GM18498 (cell line): Measurements from ENCODE around the gene BTN3A1.

Source experiments
- ATAC-seq: cut with Tn5 transposase; IDR thresholded peaks from one replicate; pipeline ENCODE4 v1.9.1; 2021; ENCODE audit warnings: mild to moderate bottlenecking, moderate library complexity; ENCODE audit not compliant: unreplicated experiment

Gene BTN3A1

GRCh38 chr6:26379292-26379691 lies 22.8 kb upstream of the BTN3A1 start:
- ATAC-seq = no peak

- ATAC-seq = no peak
These were observed 22.3 kb upstream of the BTN3A1 start for GRCh38 chr6:26379740-26380139.

DNA sequence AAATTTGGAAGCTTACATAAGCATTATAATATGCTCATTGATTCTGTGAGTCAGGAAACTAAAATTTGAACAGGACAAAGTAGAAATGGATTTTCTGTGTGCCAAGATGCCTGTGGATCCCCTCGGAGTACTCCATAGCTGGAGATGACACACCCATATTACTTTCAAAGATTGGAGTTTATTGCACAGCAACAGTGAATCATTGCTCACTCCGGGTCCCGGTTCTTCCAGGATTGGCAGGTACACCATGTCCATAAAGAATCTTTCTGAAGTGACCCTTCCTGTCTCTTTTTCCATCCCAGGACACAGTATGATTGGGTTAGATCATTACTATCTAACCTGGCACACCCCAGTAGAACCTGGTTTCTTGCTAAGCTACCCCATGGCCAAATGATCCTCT lies 21.8 kb upstream of the BTN3A1 start:
- ATAC-seq = no peak

- ATAC-seq = no peak
These were observed 20.0 kb upstream of the BTN3A1 start for GRCh38 chr6:26382121-26382520.

DNA sequence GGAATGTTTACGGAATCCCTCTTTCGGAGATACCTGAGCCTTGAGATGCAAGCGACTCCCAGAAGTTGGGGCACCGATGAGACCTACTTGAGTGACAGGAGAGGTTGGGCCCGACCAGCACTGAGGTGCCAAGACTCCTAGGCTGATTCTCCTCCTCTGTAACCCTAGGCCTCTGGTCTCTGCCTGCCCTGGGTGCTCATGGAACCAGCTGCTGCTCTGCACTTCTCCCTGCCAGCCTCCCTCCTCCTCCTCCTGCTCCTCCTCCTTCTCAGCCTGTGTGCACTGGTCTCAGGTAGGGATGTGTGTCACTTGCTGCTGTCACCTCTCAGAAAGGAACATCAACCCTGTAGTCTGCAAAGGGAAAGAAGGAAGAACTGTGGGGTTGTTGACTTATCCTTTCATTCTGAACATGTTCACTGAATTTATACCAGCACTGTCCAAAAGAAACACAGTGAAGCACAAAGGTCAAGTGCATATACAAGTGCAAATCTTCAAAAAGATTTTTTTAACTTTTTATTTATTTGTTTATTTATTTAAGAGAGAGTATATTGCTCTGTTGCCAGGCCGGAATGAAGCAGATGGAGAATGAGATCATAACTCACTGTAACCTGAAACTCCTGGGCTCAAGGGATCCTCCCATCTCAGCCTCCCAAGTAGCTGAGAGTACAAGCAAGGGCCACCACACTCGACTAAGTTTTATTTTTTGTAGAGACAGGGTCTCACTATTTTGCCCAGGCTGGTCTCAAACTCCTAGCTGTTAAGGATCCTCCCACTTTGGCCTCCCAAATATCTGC lies 18.3 kb upstream of the BTN3A1 start:
- no peak for ATAC-seq

DNA sequence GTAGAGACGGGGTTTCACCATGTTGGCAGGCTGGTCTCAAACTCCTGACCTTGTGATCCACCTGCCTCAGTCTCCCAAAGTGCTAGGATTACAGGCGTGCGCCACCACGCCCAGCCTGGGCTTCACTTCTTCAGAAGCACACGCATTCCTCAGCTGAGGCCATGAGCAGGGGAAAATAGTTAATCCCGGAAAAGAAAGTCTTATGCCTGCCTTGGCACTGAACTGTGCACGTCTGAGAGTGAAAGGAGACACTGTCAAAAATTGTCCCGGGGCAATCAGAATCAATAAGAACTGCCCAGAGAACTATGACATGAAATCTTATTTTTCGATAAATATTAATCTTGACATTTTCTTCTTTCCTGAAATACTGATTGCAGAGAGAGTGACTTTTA lies 16.3 kb upstream of the BTN3A1 start:
- no peak for ATAC-seq

GRCh38 chr6:26387565-26387964 lies 14.5 kb upstream of the BTN3A1 start:
- ATAC-seq = no peak

GRCh38 chr6:26388014-26388413 lies 14.1 kb upstream of the BTN3A1 start:
- ATAC-seq = no peak

DNA sequence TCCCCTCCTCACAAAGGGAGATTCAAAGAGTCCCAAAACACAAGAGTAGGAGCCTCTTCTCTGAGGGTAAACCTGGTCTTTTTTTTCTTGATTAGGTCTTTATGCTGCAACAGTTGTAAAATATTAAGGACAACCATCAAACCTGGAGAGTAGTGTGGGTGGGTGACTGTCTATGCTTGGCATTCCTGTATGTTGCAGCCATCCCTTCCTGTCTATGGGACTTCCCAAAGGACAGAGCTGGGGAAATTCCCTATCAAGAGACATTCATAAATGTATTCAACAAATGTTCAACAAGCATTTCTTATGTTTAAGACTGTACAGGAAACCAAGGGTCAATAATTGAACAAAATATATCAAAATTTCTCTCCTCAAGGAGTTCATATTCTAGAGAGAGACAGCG lies 13.6 kb upstream of the BTN3A1 start:
- no peak for ATAC-seq

DNA sequence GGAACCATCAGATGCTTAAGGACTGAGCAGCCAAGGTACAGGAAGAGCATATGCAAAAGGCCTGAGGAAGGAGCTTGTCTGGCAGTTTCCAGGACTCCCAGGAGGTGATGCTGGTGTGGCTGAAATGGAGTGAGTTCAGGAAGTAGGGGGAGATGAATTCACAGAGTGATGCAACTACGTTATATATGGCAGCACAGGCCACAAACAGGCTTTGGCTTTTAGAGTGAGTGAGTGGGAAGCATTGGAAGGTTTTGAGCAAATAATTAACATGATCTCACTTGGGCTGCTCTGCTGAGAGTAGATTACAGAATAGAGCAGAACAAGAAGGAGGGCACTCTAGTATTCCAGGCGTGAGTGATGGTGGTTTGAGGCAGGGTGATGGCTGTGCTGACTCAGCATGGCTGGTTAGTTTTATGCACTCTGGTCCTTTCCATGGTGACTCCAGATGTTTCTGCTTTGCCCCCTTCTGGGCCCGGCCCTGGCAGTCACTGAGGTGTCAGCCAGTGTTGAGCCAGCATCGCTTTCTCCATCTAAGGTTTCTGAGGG lies 12.7 kb upstream of the BTN3A1 start:
- ATAC-seq = no peak

DNA sequence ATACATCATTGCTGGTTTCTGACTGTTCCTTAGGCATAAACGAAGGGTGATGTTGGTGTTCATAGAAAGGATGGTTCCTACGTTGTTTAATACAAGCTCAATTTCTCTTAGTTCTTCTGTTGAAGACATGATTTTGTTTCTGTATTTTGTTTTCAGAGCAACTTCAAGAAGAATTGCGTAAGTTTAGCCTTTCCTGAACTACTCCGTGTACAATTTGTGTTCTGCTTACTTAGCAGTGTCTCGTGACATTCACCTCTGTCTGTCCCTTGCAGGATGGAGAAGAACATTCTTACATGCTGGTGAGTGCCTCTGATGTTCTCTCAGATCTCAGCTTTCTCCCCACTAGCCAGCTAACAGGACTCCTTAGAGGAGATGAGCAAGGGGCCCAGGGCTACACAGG lies 11.5 kb upstream of the BTN3A1 start:
- ATAC-seq = no peak

- ATAC-seq = no peak
These were observed 9.0 kb upstream of the BTN3A1 start for GRCh38 chr6:26392932-26393636.

GRCh38 chr6:26394289-26394688 lies 7.8 kb upstream of the BTN3A1 start:
- ATAC-seq = no peak

DNA sequence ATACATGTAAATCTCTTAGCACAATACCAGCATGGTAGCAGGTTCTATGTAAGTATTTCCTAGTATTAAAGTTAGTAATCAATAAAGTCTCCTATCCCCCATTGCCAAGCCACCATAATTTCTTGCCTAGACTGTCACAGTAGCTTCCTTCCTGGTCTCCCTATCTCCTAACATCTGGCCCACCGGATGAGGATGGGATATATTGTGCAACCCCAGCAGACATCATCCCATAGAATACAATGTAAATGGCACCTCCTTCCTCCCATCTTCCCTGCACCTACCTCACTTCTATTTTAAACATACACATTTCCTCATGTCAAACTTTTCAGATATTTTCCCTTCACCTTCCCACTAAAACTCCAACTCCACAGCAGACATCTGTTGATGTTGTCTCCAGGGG lies 3.5 kb upstream of the BTN3A1 start:
- ATAC-seq = no peak

DNA sequence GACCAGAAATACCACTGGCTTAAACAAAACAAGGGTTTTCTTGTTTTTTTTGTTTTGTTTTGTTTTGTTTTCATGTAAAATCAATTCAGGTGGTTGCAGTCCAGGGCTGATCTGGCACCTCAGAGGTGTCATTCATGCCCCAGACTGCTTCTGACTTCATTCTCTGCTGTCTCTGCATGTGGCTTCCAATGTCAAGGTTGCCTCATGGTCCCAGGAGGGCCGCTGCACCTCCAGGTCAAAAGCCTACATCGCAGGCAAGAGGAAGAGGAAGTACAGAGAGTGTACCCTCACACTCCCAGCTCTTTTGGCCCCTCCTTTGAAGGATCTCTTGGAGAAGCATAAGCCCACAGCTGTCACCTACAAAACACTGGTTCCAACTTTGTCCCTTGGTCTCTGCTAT lies 1.4 kb upstream of the BTN3A1 start:
- no peak for ATAC-seq

DNA sequence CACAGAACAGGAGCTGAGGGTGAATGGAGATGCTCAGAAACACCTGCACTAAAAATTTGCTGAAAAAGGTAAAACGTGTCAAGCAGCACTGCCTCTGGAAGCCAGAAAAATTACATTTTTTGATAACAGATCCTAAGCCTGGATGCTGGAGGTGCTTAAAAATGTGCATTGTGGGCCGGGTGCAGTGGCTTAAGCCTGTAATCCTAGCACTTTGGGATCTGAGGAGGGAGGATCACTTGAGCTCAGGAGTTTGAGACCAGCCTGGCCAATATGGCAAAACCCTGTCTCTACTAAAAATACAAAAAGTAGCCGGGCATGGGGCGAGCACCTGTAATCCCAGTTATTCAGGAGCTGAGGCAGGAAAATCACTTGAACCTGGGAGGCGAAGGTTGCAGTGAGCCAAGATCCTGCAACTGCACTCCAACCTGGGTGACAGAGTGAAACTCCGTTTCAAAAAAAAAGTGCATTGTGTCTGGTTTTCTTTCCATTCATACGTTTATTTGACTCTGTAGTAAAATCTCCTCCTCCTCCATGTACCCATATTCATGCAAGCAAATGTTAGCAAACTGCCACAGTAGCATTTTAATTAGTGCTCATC lies 587 bp upstream of the BTN3A1 start:
- no peak for ATAC-seq

- no peak for ATAC-seq
These were observed 1.8 kb downstream of the BTN3A1 start for GRCh38 chr6:26403893-26404292.

DNA sequence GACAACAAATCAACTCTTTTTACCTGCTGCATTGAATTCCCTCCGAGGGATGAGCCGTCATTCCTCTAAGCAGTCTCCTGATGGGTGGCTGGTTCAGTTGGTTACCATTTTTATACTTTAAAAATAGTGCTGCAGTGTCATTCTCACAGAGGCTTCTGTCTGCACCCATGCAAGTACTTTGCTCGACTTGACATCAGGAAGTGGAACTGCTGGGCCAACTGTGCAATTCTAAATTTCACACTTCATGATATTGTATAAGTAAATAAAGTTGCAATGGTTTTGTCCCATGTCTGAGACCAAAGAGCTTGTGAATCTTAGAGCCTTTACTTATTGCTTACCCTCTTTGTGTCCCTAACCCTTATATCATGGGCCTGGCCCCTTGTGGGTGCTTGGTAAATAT lies 2.5 kb downstream of the BTN3A1 start:
- no peak for ATAC-seq

DNA sequence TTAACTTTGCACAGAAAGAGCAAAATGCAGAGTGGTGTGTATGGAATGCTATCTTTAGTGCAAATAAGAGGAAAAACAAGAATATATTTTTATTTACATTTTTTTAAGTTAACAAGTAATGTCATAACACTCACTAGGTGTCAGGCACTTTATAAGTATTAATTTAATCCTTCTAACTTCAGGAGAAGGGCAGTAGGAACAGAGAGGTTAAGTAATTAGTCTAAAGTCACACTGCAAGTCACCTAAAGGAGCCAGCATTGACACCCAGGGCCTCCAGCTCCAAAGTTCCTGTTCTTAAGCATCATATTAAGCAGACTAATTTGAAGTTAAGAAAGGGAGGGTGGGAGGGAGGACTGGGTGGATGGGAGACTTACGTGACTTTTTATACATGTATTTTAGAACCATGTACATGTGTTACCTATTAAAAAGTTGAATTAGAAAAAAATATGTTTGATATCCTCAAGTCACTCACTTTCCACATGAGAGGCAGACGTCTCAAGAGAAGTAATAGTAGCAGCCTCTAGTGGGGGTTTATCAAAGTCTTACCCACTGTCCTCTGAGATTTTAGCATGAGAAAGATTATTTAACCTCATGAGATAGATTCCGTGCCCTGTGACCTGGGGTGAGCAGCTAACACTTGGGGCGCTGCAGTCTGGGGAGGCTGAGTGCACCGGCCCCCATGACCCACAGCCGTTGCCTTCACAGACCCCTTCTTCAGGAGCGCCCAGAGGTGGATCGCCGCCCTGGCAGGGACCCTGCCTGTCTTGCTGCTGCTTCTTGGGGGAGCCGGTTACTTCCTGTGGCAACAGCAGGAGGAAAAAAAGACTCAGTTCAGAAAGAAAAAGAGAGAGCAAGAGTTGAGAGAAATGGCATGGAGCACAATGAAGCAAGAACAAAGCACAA lies 7.0 kb downstream of the BTN3A1 start:
- no peak for ATAC-seq

DNA sequence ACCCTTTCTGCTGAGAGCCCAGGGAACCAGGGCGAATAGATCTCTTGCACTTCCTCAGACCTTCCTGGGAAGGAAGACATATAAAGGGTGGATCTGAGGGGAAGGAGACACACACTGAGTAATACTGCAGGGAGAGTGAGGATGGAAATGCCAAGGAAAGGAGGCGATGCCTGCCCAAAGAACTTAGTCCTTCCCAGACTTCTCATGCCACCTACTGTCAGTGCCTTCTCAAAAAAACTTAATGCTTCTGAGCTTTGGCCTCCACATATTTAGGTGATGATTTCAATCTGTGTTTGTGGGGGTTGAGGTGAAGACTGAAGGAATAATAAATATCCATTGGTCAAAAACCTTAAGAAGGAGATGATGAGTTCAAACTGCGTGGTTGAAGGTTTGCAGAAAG lies 9.7 kb downstream of the BTN3A1 start:
- ATAC-seq = no peak

DNA sequence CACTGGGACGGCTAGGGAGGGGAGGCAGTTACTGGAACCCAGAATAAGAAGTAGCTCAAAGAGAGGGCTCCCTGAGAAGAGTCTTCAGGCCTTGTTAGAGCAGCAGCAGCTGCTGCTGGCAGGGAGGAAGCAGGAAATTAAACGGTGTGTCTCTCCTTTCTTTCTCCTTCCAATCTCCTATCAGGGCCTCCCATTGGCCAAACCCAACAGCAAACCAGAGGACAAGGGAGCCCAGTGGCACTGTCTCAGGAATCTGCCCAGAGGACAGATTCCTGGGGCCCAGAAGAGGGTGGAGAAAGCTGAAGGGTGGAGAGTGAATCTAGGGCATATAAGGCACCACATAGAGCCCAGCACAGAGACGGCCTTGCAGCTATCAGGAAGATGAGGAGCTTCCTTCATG lies 10.2 kb downstream of the BTN3A1 start:
- no peak for ATAC-seq
